ENCODE measurements around the gene IKZF1.
A peak's percentile ranks its signal among the peaks of the same experiment; 100 is the strongest.

The IKZF1 gene

DNA sequence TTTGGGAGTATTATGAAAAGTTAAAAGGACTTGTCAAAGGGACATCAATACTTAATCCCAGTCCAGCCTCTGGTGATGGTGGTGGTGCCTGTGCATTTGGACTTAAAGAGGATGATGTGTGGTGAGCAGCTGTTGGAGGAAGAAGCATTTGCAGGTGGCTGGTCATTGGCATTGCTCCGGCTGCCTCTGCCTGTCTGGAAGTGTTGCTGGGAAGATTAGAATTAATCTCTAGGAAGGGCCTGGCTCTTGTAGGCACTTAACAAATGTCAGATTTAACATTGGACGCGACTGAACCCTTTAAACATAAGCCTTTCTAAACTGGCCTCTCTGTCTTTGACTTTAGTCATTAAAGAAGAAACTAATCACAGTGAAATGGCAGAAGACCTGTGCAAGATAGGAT lies 86.9 kb downstream of the IKZF1 start:
- no peak for DNase-seq
- peak overlapping the region; percentile 75 for H3K27ac ChIP-seq (ENCODE audit: insufficient read depth, low read length, poor library complexity, severe bottlenecking)

DNA sequence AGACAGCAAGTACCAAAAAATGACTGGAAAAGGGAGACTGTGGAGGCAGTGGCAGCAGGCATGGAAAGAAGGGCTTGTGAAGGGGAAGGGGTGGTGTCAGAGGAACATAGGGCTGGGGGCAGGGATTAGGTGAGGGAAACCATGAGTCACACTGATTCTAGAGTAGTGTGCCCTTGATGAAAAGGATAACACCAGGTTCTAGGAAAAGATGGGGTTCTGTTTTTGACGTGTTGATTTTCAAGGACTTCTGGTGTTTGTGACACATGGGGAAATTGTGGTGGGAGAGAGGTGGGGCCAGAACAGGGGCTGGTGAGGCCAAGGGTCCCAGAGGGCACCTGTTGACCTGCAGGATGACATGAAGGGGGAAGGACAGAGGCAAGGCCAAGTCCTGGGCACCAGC lies 88.6 kb downstream of the IKZF1 start:
- Histone ChIP-seq H3K27me3 (replicated peaks; ENCODE audit: control insufficient read depth, insufficient read depth, low read length, poor library complexity, severe bottlenecking) (no peaks in the 10 kb centered on the region), H3K4me3 (ENCODE audit: insufficient read depth, low read depth, low read length, poor library complexity, severe bottlenecking) (peak overlapping the region; percentile 7), H3K9me3 (ENCODE audit: control insufficient read depth, low read length) (no peaks in the 10 kb centered on the region), H3K4me1 (ENCODE audit: control insufficient read depth, insufficient read depth, low read length, poor library complexity, severe bottlenecking) (peaks cover 69% of the 10 kb centered on the region), H3K36me3 (ENCODE audit: control insufficient read depth, insufficient read depth, low read length) (peaks cover 57% of the 10 kb centered on the region), H3K27ac (ENCODE audit: insufficient read depth, low read length, poor library complexity, severe bottlenecking) (peak overlapping the region; percentile 75)
- DNase-seq, result no peak

More for the DNA sequence above, 86.9 kb downstream of the IKZF1 start:
- Histone ChIP-seq H3K27me3 (replicated peaks; ENCODE audit: control insufficient read depth, insufficient read depth, low read length, poor library complexity, severe bottlenecking) (no peaks in the 10 kb centered on the region), H3K4me1 (ENCODE audit: control insufficient read depth, insufficient read depth, low read length, poor library complexity, severe bottlenecking) (peaks cover 59% of the 10 kb centered on the region), H3K9me3 (ENCODE audit: control insufficient read depth, low read length) (no peaks in the 10 kb centered on the region), H3K36me3 (ENCODE audit: control insufficient read depth, insufficient read depth, low read length) (peaks cover 68% of the 10 kb centered on the region), H3K4me3 (ENCODE audit: insufficient read depth, low read depth, low read length, poor library complexity, severe bottlenecking) (no peak overlapping the region)

DNA sequence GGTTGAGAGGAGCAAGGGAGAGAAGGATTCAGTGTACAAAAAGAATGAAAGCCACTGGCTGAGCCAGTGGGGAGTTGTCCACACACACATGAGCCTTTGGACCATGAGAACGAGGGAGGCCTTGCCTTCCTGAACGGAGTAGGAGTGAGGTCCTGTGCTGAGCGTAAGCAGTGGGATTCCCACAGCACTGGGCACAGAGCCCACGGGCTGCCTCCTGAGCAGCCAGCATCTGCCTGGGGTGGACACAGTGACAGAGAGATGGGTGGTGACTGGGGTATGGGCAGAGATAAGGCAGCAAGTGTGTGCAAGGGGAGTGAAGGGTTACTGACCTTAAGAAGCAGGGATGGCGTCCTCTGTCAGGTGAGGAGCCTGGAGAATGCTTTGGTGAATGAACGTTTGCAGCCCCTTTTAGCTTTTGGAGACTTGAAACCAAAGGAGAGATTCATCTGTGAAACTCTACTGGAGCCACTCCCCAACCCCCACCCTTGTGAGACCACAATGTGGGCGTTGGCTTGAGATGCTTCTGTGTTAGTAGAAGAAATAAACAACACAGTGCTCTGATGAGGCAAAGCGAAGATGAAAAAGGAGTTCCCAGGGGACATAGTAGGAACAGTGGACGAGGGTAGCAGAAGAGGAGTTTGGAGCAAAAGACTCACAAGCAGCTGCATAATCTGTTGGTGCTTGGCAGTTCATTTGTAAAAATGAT lies 89.2 kb downstream of the IKZF1 start:
- peak; percentile 20 to 40 (median 31) for DNase-seq
- Histone ChIP-seq H3K4me1 (ENCODE audit: control insufficient read depth, insufficient read depth, low read length, poor library complexity, severe bottlenecking) (peaks cover 69% of the 10 kb centered on the region), H3K4me3 (ENCODE audit: insufficient read depth, low read depth, low read length, poor library complexity, severe bottlenecking) (peak overlapping the region; percentile 7)

DNA sequence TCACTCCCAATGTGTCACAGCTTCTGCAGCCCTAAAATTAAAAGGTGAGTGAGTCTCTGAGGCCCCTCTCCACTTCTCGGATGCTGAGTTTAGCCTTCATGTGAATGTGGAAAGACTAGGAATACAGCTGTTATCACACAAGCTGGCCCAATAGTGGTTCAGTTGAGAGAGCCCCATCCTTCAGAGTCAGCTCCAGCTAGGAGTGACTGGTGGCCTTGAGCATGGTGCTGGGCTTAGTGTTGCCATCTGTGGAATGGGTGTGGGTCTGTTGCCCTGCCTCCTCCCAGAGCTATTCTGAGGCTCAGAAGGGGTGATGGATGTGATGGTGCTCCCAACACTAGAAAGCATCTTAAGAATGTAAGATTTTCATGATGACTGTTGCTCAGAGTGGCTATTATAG lies 89.8 kb downstream of the IKZF1 start:
- Histone ChIP-seq H3K27me3 (replicated peaks; ENCODE audit: control insufficient read depth, insufficient read depth, low read length, poor library complexity, severe bottlenecking) (no peaks in the 10 kb centered on the region), H3K27ac (ENCODE audit: insufficient read depth, low read length, poor library complexity, severe bottlenecking) (peak overlapping the region; percentile 75), H3K9me3 (ENCODE audit: control insufficient read depth, low read length) (no peaks in the 10 kb centered on the region), H3K36me3 (ENCODE audit: control insufficient read depth, insufficient read depth, low read length) (peaks cover 55% of the 10 kb centered on the region), H3K4me3 (ENCODE audit: insufficient read depth, low read depth, low read length, poor library complexity, severe bottlenecking) (no peak overlapping the region), H3K4me1 (ENCODE audit: control insufficient read depth, insufficient read depth, low read length, poor library complexity, severe bottlenecking) (peaks cover 69% of the 10 kb centered on the region)
- no peak for DNase-seq

More for the DNA sequence above, 89.2 kb downstream of the IKZF1 start:
- Histone ChIP-seq H3K36me3 (ENCODE audit: control insufficient read depth, insufficient read depth, low read length) (peaks cover 57% of the 10 kb centered on the region), H3K9me3 (ENCODE audit: control insufficient read depth, low read length) (no peaks in the 10 kb centered on the region), H3K27me3 (replicated peaks; ENCODE audit: control insufficient read depth, insufficient read depth, low read length, poor library complexity, severe bottlenecking) (no peaks in the 10 kb centered on the region), H3K27ac (ENCODE audit: insufficient read depth, low read length, poor library complexity, severe bottlenecking) (peak overlapping the region; percentile 75)

DNA sequence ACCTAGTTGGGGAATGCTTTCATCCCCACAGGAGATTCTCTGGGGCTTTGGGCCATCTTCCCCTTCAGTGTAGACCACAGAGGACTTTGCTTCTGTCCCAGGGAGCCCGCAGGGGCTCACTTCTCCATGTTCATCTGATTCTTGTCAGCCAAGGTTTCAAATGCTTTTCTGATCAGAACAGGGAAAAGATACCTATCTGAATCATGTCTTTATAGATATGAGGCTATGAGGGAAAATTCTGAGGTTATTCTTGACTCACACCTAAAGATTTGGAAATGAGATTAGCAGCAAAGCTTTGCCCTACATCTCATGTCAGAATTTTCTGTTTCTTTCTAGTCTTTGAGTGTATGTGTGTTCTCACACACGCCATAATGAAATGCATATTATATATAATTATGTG lies 92.3 kb downstream of the IKZF1 start:
- H3K9me3 ChIP-seq (ENCODE audit: control insufficient read depth, low read length), result no peaks in the 10 kb centered on the region
- peak in 1 of 3 donors; percentile 12 for DNase-seq
- H3K27ac ChIP-seq (ENCODE audit: insufficient read depth, low read length, poor library complexity, severe bottlenecking), result peak overlapping the region; percentile 75
- peaks cover 53% of the 10 kb centered on the region for H3K4me1 ChIP-seq (ENCODE audit: control insufficient read depth, insufficient read depth, low read length, poor library complexity, severe bottlenecking)
- no peaks in the 10 kb centered on the region for H3K27me3 ChIP-seq (replicated peaks; ENCODE audit: control insufficient read depth, insufficient read depth, low read length, poor library complexity, severe bottlenecking)
- peak overlapping the region; percentile 22 for H3K4me3 ChIP-seq (ENCODE audit: insufficient read depth, low read depth, low read length, poor library complexity, severe bottlenecking)
- peaks cover 61% of the 10 kb centered on the region for H3K36me3 ChIP-seq (ENCODE audit: control insufficient read depth, insufficient read depth, low read length)

DNA sequence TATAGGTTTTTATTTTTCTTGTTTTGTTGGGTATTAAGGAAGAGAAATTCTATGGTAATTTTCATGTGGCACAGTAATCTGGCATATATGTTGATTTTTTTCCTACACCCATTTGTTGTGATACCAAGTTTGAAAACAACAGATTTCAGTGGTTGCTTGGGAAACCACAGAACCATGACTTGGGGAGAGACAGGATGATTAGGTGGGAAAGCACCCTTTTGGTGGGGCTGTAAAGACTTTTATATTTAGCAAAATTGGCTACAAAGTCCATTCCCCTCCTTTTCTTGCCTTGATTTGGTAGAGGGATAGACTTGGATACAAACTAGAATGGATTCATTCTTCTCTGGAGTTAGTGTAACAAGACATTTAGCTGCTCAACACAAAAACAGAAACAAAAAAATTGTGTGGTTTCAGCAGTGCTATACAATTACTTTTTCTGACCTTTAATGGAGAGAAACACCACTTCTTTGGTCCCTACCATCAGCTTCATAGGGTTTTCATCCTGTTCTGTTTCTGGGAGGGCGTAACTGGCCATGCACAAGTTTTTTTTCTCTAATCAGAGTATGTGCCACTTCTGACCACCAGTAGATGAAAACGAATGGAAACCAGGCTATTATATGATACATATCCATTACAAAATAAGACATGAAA lies 92.9 kb downstream of the IKZF1 start:
- H3K9me3 ChIP-seq (ENCODE audit: control insufficient read depth, low read length), result no peaks in the 10 kb centered on the region
- H3K27me3 ChIP-seq (replicated peaks; ENCODE audit: control insufficient read depth, insufficient read depth, low read length, poor library complexity, severe bottlenecking), result no peaks in the 10 kb centered on the region
- peaks cover 47% of the 10 kb centered on the region for H3K4me1 ChIP-seq (ENCODE audit: control insufficient read depth, insufficient read depth, low read length, poor library complexity, severe bottlenecking)
- DNase-seq, result peak in 2 of 3 donors; percentile 17 to 23
- no peak overlapping the region for H3K4me3 ChIP-seq (ENCODE audit: insufficient read depth, low read depth, low read length, poor library complexity, severe bottlenecking)
- peaks cover 61% of the 10 kb centered on the region for H3K36me3 ChIP-seq (ENCODE audit: control insufficient read depth, insufficient read depth, low read length)
- H3K27ac ChIP-seq (ENCODE audit: insufficient read depth, low read length, poor library complexity, severe bottlenecking), result peak overlapping the region; percentile 75

DNA sequence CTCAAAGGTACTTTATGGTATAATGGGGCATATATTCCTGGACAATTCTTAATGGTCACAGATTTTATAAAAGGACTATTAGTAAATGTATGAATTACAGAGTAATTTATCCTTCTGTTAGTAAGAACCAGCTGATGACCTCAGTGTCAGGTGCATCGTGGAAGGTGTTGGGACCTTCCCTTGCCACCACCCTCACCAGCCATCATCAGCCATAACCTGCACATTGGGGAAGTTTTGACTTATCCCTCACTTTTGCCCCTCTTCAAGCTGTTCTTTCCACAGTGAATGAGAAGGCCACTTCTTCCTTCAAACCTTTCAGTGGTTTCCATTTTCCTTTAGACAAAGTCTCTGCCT lies 93.4 kb downstream of the IKZF1 start:
- no peaks in the 10 kb centered on the region for H3K27me3 ChIP-seq (replicated peaks; ENCODE audit: control insufficient read depth, insufficient read depth, low read length, poor library complexity, severe bottlenecking)
- H3K27ac ChIP-seq (ENCODE audit: insufficient read depth, low read length, poor library complexity, severe bottlenecking), result peak overlapping the region; percentile 75
- H3K36me3 ChIP-seq (ENCODE audit: control insufficient read depth, insufficient read depth, low read length), result peaks cover 61% of the 10 kb centered on the region
- DNase-seq, result no peak
- H3K9me3 ChIP-seq (ENCODE audit: control insufficient read depth, low read length), result no peaks in the 10 kb centered on the region
- H3K4me3 ChIP-seq (ENCODE audit: insufficient read depth, low read depth, low read length, poor library complexity, severe bottlenecking), result no peak overlapping the region
- H3K4me1 ChIP-seq (ENCODE audit: control insufficient read depth, insufficient read depth, low read length, poor library complexity, severe bottlenecking), result peaks cover 42% of the 10 kb centered on the region

DNA sequence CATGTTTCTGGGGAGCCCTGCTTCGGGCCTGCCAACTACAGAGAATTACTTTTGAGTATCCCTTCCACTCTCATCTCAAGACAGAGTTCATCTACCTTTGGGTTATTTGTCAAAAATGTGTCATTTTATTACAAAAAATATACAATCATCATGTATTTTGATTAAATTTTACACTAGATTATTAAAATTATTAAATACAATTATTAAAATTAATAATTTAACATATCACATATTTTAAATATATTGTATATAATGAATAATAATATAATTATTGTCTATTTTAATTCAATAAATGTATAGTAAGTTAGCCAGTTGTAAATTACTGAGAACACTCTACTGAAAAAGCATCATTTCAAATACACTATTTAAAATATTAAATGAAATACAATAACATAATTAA lies 94.7 kb downstream of the IKZF1 start:
- Histone ChIP-seq H3K36me3 (ENCODE audit: control insufficient read depth, insufficient read depth, low read length) (peaks cover 59% of the 10 kb centered on the region), H3K4me1 (ENCODE audit: control insufficient read depth, insufficient read depth, low read length, poor library complexity, severe bottlenecking) (peaks cover 30% of the 10 kb centered on the region), H3K27me3 (replicated peaks; ENCODE audit: control insufficient read depth, insufficient read depth, low read length, poor library complexity, severe bottlenecking) (no peaks in the 10 kb centered on the region)

DNA sequence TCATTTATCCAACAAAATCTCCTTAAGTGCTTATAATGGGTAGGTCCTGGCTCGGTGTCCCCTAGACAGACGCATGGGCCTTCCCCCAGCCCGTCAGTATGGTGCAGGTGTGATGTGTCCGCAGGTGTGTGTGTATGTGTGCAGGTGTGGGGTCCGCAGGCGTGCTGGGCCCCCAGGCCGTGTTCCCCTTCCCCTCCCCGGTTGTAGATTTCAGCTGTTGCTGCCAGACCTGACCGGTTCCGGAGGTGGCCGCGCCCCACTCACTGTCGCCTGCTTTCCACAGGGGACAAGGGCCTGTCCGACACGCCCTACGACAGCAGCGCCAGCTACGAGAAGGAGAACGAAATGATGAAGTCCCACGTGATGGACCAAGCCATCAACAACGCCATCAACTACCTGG lies 95.1 kb downstream of the IKZF1 start:
- Histone ChIP-seq H3K4me1 (ENCODE audit: control insufficient read depth, insufficient read depth, low read length, poor library complexity, severe bottlenecking) (peaks cover 25% of the 10 kb centered on the region), H3K27me3 (replicated peaks; ENCODE audit: control insufficient read depth, insufficient read depth, low read length, poor library complexity, severe bottlenecking) (no peaks in the 10 kb centered on the region), H3K36me3 (ENCODE audit: control insufficient read depth, insufficient read depth, low read length) (peaks cover 55% of the 10 kb centered on the region), H3K9me3 (ENCODE audit: control insufficient read depth, low read length) (no peaks in the 10 kb centered on the region), H3K27ac (ENCODE audit: insufficient read depth, low read length, poor library complexity, severe bottlenecking) (no peak overlapping the region), H3K4me3 (ENCODE audit: insufficient read depth, low read depth, low read length, poor library complexity, severe bottlenecking) (no peak overlapping the region)
- DNase-seq, result no peak

More for the DNA sequence above, 94.7 kb downstream of the IKZF1 start:
- Histone ChIP-seq H3K27ac (ENCODE audit: insufficient read depth, low read length, poor library complexity, severe bottlenecking) (peak overlapping the region; percentile 75), H3K9me3 (ENCODE audit: control insufficient read depth, low read length) (no peaks in the 10 kb centered on the region), H3K4me3 (ENCODE audit: insufficient read depth, low read depth, low read length, poor library complexity, severe bottlenecking) (no peak overlapping the region)
- DNase-seq, result no peak

DNA sequence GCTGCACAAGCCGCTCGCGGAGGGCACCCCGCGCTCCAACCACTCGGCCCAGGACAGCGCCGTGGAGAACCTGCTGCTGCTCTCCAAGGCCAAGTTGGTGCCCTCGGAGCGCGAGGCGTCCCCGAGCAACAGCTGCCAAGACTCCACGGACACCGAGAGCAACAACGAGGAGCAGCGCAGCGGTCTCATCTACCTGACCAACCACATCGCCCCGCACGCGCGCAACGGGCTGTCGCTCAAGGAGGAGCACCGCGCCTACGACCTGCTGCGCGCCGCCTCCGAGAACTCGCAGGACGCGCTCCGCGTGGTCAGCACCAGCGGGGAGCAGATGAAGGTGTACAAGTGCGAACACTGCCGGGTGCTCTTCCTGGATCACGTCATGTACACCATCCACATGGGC lies 95.6 kb downstream of the IKZF1 start:
- peaks cover 20% of the 10 kb centered on the region for H3K4me1 ChIP-seq (ENCODE audit: control insufficient read depth, insufficient read depth, low read length, poor library complexity, severe bottlenecking)
- peaks cover 53% of the 10 kb centered on the region for H3K36me3 ChIP-seq (ENCODE audit: control insufficient read depth, insufficient read depth, low read length)

More for the DNA sequence above, 95.6 kb downstream of the IKZF1 start:
- Histone ChIP-seq H3K9me3 (ENCODE audit: control insufficient read depth, low read length) (no peaks in the 10 kb centered on the region), H3K27ac (ENCODE audit: insufficient read depth, low read length, poor library complexity, severe bottlenecking) (no peak overlapping the region), H3K27me3 (replicated peaks; ENCODE audit: control insufficient read depth, insufficient read depth, low read length, poor library complexity, severe bottlenecking) (no peaks in the 10 kb centered on the region), H3K4me3 (ENCODE audit: insufficient read depth, low read depth, low read length, poor library complexity, severe bottlenecking) (no peak overlapping the region)
- no peak for DNase-seq

Data from effector memory CD4-positive, alpha-beta T cell (primary cell).